Astrocyte of the cerebellum (primary cell): ENCODE measurements around the gene TRIM54.
"Not testable (repeated sequence)": the region's sequence is repeated elsewhere in the genome, so short reads cannot be mapped to it uniquely, and the experiment has no call there.

Experiments used
- DNase-seq: peaks from one replicate; pipeline ENCODE4 v3.0.0-alpha.2; 2011; ENCODE audit warnings: low read depth
- H3K4me3 ChIP-seq: 2 replicates; pipeline ENCODE4 v1.5.1; 2011; ENCODE audit warnings: mild to moderate bottlenecking, low read depth, low read length, moderate library complexity
- CTCF ChIP-seq: IDR thresholded peaks from 2 replicates; pipeline ENCODE4 v1.5.1; 2012; ENCODE audit warnings: low read length, low read depth, moderate library complexity, mild to moderate bottlenecking; ENCODE audit errors: missing control alignments
- in situ Hi-C: cut with HindIII; loops from 2 replicates; pipeline ENCODE4 v1.10.0; 2017; ENCODE audit warnings: low sequenced_read_pairs

Gene TRIM54

GRCh38 chr2:27271631-27272340, 10.4 kb upstream of the TRIM54 start:
- no peak overlapping the region for H3K4me3 ChIP-seq
- in situ Hi-C loops = no loop called here
- no peak for DNase-seq
- no peak for TF ChIP-seq CTCF

DNA sequence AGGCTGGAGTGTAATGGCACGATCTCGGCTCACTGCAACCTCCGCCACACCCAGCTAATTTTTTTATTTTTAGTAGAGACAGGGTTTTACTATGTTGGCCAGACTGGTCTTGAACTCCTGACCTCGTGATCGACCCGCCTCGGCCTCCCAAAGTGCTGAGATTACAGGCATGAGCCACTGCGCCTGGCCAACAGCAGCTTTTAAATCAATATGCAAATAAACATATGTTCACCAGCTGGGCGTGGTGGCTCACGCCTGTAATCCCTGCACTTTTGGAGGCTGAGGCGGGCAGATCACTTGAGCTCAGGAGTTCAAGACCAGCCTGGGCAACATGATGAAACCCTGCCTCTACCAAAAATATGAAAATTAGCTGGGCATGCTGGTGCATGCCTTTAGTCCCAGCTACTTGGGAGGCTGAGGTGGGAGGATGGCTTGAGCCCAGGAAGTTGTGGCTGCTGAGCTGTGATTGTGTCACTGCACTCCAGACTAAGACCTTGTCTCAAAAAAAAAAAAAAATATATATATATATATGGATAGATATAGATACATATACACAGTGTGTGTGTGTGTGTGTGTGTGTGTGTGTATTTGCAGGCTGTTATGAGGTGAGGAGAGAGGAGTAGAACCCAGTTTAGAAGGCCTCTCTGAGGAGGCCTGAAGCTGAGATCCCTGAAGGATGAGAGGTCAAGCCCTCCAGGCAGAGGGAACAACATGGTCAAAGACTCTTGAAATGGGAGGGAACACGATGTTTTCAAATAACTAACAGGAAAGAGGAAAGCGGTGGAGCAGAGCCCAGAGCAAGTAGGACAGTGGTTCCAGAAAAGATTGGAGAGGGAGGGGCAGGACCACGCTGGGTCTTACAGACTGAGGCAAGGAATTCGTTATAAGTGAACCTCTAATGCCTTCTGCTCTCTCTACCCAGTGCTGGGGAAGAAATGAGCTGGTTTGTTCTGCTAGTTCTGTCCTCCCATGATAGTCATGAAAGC, 9.4 kb upstream of the TRIM54 start:
- H3K4me3 ChIP-seq, DNase-seq, in situ Hi-C loops: not testable (repeated sequence)

- no peak for DNase-seq
- in situ Hi-C loops = no loop called here
- TF ChIP-seq CTCF = no peak
- no peak within 1 kb of the TSS for H3K4me3 ChIP-seq
These were observed 6.7 kb upstream of the TRIM54 start, which contains the start of gene DNAJC5G for GRCh38 chr2:27275211-27276150. Gene DNAJC5G (plus strand): TSS chr2:27275433. CDS start chr2:27276729, 1,296 bp downstream.

- no peak for DNase-seq
- TF ChIP-seq CTCF = no peak
- in situ Hi-C loops = no loop called here
- no peak overlapping the region for H3K4me3 ChIP-seq
These were observed 4.2 kb upstream of the TRIM54 start for GRCh38 chr2:27278010-27278409.

DNA sequence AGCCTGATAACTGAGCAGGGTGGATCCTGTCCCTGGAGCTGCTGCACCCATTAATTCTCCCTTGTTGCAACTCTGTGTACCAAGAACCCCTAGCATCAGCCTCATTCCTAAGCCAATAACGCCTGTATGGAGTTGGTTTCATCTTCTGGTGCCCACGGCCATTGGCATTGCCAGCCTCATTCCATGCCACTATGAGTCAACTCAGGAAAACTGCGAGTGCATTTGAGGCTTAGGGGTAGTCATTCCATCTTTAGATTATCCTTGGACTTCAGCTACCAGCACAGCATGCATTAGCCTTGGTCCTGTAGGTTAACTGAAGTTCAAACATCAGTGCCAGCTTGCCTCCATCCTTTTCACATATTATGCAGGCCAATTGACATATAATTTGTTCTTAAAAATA, 1.4 kb upstream of the TRIM54 start:
- H3K4me3 ChIP-seq = no peak overlapping the region
- in situ Hi-C loops = no loop called here
- no peak for DNase-seq
- TF ChIP-seq CTCF = no peak

DNA sequence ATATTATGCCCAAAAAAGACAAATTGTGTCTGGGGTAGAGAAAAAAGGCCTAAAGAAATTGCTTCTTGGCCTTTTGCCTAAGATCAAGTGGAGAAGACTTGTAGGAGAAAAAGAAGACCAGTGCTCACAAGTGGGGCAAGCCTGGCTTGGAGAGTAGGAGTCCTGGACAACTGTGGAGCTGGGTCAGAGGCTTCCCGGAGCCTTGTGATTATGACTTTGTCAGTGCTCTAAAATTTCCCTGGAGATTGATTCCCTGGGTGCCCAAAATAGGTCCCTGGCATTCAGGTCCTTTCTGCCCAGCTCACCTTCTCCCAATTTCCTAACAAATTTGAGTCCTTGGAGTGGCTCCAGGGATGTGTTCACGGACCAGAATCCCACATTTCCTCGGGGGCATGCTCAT, 787 bp upstream of the TRIM54 start:
- TF ChIP-seq CTCF = no peak
- in situ Hi-C loops = no loop called here
- DNase-seq = no peak
- H3K4me3 ChIP-seq = no peak overlapping the region
